ENCODE measurements around the gene HTATSF1.

The HTATSF1 gene

DNA sequence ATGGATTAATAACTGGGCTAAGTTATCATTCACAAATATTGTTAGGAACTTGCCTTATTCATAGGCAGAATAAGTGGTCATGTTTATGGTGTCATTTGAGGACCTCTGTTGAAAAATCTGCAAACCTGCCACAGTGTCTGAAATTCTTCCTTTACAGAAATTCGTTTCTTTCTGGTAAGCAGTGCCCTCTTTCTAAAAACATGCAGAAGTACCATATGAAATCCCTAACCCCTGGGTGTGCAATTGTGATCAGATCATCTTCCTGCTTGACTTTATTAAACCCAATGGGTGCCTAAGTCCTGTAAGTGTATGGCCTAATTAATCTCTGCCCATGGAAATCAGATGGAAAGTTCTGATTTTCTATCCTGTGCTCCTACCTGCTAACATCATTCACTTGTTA is 4.4 kb upstream of the HTATSF1 start:
- in situ Hi-C loops (cut with MboI; ENCODE audit: low pct_unique_long_range_greater_than_20kb, low sequenced_read_pairs): no loop called here
- DNase-seq: no peak

DNA sequence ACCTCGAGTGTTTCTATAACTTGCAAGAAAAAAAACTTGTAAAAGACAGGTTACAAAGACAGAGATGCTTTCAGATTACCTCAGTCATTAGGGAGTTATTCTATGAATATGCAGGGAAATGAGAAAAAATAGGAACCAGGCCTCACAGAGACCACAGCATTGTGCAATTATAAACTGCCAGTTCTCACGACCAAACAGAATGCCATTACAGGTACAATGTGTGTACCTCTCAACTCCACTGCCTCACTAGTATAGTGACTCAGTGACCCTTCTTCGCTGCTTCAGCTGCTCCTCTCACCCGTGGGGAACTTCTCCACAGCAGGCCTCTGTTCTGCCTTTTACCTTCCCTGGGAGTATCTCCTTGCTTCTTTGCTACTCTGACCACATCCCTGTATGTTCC is 2.3 kb upstream of the HTATSF1 start:
- DNase-seq: peak; percentile 71
- in situ Hi-C loops (cut with MboI; ENCODE audit: low pct_unique_long_range_greater_than_20kb, low sequenced_read_pairs): no loop called here

DNA sequence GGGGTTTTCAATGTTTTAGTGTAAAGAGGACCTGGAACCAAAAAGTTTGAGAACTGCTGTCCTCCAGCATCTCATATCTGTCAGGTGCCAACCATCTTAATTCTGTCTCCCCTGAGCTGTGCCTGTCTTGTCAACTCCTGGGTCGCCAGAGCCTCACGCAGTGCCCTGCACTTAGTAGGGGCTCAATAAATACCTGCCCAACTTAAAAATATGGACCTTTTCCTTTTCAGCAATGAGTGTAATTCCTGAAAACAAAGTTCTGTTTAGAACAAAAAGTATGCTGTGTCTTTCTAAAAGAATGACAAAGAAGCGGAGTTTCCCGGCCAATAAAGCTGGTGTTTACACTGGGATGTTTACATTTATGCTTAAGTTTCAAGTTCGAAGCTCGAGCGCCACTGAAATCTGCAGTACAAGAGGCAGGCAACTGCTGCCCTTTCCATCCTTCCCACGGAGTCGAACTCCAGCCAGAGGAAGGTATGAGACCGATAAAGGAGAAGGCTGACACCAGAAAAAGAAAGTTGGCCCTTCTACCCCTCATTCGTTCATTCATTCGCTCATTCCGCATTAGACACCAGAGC is 1.1 kb upstream of the HTATSF1 start:
- DNase-seq: no peak
- in situ Hi-C loops (cut with MboI; ENCODE audit: low pct_unique_long_range_greater_than_20kb, low sequenced_read_pairs): no loop called here

DNA sequence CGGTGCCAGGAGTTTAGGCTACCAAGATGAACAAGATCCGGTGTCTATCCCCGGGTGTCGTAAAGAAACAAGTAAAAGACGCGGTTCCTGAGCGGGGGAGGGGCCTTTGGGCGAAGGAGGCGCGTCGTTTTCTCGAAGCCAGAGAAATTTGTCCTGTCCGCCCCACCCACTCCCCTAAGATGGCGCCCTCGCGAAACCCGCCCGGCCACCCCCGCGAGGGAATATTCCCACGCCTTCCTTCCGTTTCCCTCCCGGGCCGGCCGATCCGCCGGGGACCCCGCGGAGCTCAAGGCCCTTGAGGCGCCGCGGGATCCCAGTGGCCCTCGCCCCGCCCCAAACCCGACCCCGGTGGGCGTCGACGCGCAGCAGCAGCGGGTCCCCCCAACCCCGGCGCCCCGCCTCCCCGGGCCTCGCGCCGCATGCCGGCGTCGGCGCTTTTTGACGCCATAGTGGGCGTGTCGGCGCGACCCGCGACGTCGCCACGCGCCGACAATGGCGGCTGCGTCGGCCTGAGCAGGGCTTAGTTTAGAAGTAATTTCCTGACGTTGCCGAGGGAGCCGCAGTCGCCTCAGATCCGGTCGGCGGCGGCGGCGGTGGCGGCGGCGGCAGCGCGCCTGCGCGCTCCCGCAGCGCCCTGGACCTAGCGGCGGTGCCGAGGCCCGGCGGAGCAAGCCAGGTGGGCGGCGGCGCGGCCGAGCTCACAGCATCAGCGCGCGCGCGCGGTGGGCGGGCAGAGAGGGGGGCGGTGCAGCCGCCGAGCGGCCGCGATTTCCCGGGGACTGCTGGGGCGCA is 432 bp upstream of the HTATSF1 start:
- peak; percentile 94 for DNase-seq
- in situ Hi-C loops (cut with MboI; ENCODE audit: low pct_unique_long_range_greater_than_20kb, low sequenced_read_pairs): no loop called here

DNA sequence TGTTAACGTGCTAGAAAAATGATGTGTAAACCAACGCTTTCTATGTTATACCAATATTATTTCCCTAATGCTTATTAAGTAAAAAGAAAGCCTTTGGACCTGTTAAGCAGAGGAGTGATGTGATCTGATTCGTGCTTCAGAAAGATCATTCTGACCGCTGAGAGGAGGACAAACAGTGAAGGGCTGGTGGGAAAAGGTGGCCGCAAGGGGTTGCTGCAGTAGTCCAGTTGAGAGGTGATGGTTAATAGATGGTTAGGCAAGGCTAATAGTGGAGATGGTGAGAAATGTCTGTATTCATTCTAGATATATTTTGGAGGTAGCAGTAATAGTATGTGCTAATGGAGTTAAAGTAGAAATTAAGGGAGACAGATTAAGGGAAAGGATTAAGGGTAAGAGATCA is 21.7 kb downstream of the HTATSF1 start:
- no peak for DNase-seq
- in situ Hi-C loops (cut with MboI; ENCODE audit: low pct_unique_long_range_greater_than_20kb, low sequenced_read_pairs): no loop called here

DNA sequence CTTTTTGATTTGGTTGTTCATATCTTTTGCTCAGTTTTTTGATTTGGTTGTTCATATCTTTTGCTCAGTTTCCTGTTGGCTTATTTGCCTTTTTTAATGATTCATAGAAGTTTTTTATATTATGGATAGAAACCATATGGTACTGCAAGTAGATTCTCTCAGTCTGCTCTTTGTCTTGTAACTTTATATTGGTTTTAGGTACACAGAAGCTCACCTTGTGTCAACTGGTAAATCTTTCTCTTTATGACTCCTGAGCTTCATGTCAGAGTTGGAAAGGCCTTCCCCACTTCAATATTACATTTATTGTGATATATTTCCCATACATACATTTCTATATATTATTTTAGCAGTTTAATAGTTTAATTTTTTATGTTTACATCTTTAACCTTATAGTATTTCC is 26.4 kb downstream of the HTATSF1 start:
- in situ Hi-C loops (cut with MboI; ENCODE audit: low pct_unique_long_range_greater_than_20kb, low sequenced_read_pairs): no loop called here
- DNase-seq: no peak

DNA sequence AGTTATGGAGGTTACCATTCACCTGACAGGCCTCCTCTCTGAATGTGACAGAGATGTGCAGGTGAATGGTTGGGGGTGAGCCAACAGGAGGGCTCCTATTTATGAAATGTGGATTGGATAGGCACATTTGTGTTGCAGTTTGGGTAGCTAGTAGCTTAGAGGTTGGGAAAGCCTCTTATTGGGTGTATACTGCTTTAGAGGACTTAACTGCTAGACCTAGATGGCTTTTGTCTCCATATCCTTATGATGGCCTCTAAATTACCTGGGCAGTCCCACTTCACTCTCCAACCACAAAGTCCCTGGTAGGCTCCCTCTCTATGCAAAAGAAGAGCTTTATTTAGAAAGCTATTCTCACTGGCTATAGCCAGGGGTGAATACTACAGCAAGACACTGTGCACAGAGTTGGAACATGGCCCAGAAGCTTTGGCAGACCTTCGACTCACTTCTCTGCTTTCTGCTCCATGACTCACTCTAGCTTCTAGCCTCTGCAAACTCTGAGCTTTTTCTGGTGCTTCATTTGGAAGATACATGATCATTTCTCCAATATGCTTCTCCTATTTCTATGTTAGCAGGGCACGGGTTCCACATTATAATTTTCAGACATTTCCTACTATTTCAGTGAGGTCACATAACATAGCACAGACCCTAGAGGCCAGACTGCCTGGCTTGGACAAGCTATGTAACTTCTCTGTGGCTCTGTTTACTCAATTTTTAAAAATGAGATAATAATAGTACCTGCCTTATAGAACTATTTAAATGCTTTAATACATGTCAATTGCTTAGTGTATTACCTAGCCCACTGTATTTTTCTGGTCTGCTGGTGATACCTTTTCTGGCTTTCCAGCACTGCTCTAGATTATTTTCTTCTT is 28.6 kb downstream of the HTATSF1 start:
- in situ Hi-C loops (cut with MboI; ENCODE audit: low pct_unique_long_range_greater_than_20kb, low sequenced_read_pairs): no loop called here
- no peak for DNase-seq

DNA sequence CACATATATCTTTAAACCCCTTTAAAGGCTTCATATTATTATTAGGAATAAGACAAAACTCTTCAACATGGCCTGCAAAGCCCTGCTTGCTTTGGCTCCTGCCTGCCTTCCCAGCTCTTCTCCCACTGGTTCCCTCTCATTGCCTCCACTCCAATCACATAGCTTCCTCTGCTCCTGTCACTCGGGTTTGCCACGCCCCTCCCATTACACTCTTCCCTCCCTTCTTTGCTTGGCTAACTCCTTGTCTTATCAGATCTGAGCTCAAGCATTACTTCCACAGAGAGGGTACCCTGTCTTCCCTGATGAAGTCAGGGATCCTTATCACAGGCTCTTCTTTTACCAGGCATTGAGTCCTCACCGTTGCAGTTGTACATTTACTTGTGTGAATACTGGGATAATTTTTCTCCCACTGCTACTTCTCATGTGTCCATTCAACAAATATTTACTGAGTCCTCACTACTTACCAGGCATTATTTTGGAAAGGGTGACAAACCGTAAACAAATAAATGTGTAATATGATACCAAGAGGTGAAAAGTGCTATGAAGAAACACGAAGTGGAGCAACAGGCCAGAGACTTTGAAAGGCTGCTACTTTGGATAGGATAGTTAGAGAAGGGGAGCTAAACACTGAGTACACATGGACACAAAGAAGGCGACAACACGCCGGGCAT is 31.4 kb downstream of the HTATSF1 start:
- in situ Hi-C loops (cut with MboI; ENCODE audit: low pct_unique_long_range_greater_than_20kb, low sequenced_read_pairs): no loop called here
- DNase-seq: peak; percentile 20

DNA sequence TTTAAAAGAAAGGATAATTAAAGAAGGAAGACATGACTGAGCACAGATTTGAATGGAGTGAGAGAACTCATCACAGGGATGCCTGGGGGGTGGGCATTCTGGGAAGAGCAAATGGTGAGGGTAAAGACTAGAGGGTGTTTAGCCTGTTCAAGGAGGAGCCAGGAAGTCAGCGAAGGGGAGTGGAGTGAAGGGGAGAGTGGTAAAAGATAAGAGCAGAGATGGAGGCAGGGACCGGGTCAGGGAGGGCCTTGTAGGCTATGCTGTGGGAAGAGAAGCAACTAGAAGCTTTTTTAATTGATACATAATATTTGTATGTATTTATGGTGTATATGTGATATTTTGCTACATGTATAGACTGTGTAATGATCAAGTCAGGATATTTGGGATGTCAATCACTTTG is 32.4 kb downstream of the HTATSF1 start:
- in situ Hi-C loops (cut with MboI; ENCODE audit: low pct_unique_long_range_greater_than_20kb, low sequenced_read_pairs): no loop called here
- no peak for DNase-seq

DNA sequence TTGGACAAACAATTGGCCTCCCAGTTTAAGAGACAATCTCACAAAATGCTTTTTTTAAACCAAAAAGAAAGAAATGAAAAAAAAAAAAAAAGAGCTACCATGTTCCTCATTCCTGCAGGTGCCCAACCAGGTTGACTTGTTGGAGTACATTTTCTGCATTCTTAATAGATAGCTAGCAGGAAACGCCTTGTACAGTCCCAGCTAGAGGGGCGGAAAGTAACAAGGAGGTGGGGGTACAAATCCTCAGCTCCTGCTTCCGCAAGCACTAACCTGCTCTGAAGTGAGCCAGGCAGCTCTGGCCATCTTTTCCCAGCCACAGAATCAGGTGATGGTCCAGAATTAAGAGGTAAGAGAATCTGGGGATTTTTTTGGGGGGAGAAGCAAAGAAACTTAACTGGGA is 34.6 kb downstream of the HTATSF1 start, which contains the start of gene VGLL1:
Gene VGLL1, plus strand, starts transcription at position 265 of the 400 bp plus-strand sequence. CDS start 3,806 bp downstream, outside the sequence.
- in situ Hi-C loops (cut with MboI; ENCODE audit: low pct_unique_long_range_greater_than_20kb, low sequenced_read_pairs): no loop called here
- DNase-seq: no peak

DNA sequence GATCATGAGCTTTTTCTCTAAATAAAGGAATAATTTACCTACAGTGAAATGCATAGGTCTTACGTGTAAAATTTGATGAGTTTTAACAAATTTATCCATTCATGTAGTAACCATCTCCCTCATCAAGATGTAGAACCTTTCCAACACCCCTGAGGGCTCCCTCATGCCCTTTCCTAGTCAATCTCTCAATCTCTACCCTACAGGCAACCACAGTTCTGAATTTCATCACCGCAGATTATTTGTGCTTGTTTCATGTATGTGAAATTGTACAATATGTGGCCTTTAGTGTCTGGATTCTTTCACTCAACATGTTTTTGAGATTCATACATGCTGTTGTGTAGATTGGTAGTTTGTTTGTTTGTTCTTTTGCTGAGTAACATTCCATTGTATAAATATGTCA is 36.7 kb downstream of the HTATSF1 start:
- in situ Hi-C loops (cut with MboI; ENCODE audit: low pct_unique_long_range_greater_than_20kb, low sequenced_read_pairs): no loop called here
- no peak for DNase-seq

DNA sequence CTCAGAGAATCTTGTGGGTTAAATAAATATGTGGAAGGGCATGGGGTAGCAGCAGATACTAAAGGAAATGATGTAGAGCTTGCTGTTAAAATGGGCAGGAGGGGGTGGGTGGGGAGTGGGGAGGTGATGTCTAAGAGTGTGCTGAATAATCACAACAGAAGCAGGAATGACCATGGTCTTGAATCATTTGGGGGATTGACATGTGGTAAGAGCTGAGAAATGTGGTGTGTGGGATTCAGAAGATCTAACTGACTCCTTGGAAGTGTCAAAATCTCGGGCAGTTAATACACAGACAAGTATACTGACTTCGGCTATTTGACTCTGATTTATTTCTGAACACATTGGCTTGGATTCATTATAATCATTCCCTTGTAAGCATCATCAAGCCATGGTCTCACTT is 41.4 kb downstream of the HTATSF1 start:
- no peak for DNase-seq
- in situ Hi-C loops (cut with MboI; ENCODE audit: low pct_unique_long_range_greater_than_20kb, low sequenced_read_pairs): no loop called here

DNA sequence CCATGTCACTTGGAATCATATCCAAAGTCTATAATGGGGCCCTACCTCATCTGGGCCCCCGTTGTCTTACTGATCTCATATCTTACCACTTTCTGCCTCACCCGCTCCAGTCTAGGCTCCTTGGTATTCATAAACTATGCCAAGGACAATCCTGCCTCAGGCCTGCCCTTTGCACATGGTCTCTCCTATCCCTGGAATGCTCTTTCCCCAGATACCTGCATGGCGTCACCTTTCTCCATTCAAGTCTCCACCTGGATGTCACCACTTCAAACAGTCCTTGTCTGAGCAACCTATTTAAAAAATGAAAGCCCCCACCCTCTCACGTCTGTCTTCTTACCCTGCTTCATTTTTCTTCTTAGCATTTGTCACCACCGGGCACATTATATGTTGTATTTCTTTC is 42.8 kb downstream of the HTATSF1 start:
- no peak for DNase-seq
- in situ Hi-C loops (cut with MboI; ENCODE audit: low pct_unique_long_range_greater_than_20kb, low sequenced_read_pairs): no loop called here

DNA sequence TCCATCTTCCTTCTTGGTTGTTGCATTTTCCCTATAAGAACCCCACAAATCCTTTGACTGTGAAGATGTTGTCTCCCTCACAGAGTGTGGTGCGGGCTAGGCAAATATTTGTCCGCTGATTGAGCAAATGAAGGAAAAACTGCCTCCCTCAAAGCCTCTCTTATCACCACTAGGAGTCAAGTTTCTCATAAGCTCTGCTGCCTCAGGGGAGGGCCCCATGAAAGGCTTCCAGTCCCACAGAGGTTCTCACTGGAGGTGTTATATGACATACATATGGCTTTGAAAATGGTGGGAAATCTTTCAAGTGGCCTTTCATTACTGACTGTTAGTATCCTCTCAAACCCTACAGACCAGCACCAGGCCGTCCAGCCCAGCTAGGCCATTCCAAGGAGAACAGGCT is 43.9 kb downstream of the HTATSF1 start:
- no peak for DNase-seq
- in situ Hi-C loops (cut with MboI; ENCODE audit: low pct_unique_long_range_greater_than_20kb, low sequenced_read_pairs): no loop called here

DNA sequence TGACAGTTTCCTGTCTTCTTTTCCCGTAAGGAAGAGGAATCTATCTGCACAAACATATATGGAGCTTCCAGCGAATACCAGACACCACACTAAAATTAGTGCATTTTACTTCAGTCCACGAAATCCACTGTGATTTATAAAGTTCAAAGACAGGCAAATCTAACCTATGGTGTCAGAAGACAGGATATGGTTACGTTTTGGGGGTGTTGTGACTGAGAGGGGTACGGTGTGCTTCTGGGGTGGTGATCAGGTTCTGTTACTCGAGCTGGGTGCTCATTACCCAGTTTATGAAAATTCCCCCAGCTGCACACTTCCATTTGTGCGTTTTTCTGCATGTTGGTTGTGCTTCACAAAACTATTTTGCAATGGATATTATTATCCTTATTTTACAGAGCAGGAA is 44.9 kb downstream of the HTATSF1 start:
- in situ Hi-C loops (cut with MboI; ENCODE audit: low pct_unique_long_range_greater_than_20kb, low sequenced_read_pairs): no loop called here
- no peak for DNase-seq

DNA sequence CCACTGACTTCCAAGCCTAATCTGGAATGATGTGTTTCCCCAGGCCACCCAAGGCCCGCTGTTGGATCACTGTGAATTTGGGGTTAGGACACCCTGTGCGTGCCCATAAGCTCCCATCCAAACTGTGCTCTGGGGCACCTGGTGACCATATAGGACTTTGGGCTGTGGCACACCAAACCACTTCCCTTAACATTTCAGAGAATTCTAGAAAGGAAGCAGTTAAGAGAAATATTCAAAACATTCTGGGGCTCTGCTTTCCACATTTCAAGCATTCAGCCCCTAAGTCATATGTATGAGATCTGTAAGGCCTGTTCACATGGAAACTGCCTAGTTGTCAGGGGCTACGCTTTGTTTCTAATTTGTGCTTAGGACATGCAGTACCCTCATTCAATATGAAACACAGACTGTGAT is 49.0 kb downstream of the HTATSF1 start:
- DNase-seq: peak; percentile 3
- in situ Hi-C loops (cut with MboI; ENCODE audit: low pct_unique_long_range_greater_than_20kb, low sequenced_read_pairs): no loop called here

DNA sequence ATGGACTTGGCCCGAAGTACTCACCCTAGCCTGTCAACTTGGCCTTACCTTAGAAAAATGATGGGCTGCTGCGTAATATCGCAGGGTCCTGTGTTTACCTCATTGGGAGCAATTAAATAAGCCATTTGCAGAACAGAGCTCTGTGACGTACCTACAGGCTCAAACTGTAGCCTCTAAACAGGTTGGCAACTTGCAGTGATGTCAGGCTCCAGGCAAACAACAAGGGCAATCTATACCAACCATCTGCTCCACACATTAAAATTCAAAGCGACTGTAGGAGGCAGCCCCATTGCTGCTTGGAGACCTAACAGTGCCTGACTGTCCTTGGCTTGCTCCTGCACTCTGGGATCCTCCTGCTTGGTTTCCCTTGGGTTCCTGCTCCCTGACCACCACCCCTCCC is 51.8 kb downstream of the HTATSF1 start:
- in situ Hi-C loops (cut with MboI; ENCODE audit: low pct_unique_long_range_greater_than_20kb, low sequenced_read_pairs): no loop called here
- no peak for DNase-seq

DNA sequence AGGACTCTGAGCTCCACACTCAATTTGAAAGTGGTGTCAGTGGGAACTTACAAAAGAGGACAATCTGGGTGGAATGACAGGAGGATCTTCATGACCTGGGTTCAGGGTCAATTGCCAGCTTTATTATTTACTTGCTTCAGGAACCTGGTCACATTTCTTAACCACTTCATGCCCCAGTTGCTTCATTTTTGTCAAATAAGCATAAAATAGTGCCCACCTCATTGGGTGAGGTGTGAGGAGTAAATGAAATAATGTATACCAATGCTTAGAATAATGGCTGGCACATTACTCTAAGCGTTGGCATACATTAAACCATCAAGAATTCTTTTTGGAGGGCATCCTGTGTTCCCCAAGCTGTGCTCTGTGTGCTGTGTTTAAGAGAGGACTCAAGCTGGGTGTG is 54.0 kb downstream of the HTATSF1 start:
- no peak for DNase-seq
- in situ Hi-C loops (cut with MboI; ENCODE audit: low pct_unique_long_range_greater_than_20kb, low sequenced_read_pairs): no loop called here

DNA sequence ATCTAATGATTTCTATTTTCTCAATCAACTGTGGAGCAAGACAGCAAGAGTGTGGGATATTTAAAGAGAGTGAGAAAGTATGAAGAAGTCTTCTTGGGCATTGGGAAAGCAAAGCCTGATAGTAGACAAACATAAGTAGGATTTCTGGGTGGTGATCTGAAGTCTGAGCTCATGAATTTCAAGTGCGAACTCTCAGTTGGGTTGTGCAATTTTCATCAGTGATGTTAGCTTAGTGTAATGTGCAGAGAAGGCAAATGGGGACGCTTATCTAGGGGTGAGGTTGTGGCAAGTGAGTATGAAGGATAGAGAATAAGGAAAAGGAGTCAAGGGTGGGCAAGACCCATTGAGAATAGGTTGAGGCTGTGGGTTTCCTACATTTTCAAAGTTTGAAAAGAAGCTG is 58.3 kb downstream of the HTATSF1 start:
- in situ Hi-C loops (cut with MboI; ENCODE audit: low pct_unique_long_range_greater_than_20kb, low sequenced_read_pairs): no loop called here

More for the DNA sequence above, 58.3 kb downstream of the HTATSF1 start:
- no peak for DNase-seq
